ENCODE measurements around the gene HDAC10.

The HDAC10 gene

DNA sequence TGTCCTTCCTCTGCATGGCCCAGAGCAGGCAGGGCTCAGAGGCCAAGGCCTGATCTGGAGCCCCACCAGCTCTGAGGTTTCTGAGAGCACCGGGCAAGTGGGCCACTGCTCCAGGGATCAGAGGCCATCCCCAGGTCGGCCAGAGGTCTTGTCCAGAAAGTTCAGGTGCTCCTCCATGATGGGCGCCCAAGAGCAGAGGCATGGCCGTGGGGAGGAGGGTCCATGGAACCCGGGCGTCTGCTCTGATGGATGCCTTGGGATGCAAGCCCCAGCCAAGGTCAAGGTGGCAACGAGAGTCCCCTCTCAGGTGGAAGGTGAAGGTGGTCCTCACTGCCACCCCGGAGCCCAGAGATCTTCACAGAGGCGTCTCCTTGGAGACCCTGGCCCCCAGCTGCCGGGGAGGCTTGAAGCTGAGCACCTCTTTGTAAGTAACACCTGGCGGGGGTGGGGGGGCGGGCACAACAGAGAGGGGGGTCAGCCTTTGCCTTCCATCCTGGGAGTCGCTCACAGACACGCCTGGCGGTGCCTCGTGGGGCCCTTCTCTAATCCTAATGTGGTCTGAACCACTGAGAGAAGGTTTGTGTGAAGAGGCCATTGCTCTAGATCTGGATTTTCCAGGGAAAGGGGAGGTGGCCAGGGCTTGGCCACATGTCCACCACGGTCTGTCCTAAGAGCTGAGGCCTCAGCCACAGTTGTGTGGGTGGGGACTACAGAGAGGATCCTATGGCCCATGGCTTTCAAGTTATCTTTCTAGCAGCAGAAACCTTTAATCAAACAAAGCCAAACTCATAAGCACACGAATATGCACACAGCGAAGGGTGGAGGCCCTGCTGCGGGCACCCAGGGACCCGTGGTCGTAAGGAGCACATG is 2.2 kb upstream of the HDAC10 start:
- no peak for DNase-seq

DNA sequence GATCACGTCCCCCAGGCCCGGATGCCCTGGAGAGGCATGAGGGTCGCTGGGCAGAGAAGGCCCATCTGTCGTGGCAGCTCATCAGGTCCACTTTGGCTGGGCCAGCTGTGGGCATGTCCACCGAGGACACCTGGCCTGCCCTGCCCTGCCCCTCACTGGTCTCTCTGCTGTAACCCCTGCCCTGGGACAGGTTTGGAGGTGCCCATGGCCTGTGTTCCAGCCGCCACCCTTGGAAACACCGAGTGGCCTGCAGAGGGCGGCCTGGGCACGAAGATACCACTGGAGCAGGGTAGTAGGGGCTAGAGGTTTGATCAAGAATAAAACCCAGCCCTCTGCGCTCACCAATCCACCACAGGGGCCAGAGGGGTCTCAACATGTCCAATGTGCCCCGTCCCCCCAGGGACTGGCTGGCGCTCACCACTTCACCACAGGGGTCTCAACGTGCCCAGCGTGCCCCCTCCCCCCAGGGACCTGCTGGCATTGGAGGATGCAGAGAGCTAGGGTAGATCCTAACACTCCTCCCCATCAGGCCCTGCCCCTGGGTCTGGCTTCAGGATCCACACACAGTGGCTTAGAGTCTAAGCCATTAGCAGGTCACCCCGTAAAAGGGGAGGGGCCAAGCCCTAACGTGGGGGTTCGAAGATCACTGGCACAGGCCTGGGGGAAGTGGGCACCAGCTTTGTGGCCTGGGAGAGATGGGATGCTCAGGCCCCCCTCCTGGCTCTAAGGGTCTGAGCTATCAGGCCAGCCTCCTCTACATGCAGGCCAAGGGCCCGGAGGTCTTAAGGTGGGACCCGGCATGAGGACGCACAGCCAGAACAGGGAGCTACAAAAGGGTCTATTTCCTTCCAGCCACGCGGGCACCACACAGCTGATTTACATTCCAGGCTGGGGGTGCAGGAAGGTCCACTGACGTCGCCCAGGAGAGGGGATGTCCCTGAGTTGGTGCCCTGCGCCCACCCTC is 1.3 kb upstream of the HDAC10 start:
- peak; percentile 74 to 76 for DNase-seq

DNA sequence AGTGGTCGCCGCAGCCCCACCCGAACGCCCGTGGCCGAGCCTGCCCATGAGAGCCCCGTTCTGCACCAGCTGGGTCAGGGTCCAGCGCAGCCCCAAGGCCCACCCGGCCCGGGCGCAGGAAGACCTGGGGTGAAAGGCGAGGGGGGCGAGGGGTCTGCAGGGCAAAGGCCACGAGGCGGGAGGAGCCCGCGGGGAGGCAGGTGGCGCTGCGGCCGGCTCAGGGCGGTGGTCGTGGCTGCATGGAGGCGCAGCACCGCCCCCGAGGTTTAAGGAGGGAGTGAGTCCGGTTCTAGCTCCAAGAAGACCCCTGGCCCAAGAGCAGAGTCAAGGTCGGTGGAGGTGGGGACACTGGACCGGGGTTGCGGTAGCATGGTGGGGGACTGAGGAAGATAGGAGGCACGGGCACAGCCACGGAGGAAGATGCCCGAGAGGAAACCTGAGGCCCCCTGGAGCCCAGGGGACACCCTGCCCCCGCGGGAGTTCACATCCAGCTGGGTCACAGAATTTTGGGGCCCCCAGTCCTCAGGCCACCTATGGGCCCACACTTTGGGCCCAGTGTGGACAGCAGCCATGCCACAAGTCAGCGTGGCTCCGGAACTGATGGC is 514 bp upstream of the HDAC10 start:
- no peak for DNase-seq

DNA sequence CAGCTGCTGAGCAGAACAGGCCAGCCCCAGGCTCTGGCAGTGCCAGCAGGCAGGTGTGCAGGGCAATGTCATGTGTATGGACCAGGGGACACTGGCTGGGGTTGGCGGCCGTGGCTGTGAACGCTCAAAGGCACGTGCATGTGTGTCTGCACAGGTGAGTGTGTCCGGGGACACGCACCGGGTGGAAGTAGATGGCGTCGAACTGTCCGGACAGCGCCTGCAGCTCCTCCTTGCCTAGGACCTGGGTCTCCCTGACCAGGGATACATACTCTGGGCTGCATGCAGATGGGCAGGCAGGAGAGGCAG is 863 bp downstream of the HDAC10 start:
- DNase-seq: no peak

DNA sequence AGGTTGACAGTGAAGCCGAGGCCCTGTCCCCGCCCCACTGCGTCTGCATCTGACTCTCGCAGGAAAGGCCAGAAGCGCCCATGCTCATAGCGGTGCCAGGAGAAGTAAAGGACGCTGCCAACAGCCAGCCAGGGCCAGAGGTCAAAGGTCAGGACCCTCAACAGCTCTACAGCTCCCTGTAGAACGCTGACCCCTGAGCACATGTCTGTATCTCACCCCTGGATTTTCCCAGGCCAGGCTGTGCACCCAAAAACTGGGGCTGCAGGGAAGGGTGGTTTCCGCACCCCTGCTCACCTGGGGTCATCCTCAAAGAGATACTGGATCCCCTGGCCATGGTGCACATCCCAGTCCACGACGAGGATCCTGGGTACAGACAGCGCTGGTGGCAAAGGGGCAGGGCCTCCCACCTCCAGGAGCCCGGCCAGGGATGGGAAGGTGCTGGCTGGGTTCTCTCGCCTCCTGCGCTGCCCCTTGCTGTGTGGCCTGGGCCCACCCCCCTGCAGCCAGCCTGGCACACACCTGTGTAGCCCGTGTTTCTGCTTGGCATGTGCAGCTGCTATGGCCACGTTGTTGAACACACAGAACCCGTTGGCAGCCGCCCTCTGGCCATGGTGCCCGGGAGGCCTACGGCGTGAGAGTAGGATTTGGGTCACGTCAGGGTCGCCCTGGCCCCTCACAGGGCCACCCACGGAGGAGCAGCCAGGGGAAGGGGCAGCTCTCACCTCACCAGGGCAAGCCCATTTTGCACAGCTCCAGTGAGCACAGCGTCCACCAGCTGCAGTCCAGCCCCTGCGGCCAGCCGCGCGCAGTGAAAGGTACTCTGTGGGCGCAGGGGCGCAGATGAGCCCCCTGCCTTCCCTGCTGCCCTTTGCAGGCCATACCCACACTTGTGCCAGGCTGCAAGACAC is 1.5 kb downstream of the HDAC10 start:
- no peak for DNase-seq

DNA sequence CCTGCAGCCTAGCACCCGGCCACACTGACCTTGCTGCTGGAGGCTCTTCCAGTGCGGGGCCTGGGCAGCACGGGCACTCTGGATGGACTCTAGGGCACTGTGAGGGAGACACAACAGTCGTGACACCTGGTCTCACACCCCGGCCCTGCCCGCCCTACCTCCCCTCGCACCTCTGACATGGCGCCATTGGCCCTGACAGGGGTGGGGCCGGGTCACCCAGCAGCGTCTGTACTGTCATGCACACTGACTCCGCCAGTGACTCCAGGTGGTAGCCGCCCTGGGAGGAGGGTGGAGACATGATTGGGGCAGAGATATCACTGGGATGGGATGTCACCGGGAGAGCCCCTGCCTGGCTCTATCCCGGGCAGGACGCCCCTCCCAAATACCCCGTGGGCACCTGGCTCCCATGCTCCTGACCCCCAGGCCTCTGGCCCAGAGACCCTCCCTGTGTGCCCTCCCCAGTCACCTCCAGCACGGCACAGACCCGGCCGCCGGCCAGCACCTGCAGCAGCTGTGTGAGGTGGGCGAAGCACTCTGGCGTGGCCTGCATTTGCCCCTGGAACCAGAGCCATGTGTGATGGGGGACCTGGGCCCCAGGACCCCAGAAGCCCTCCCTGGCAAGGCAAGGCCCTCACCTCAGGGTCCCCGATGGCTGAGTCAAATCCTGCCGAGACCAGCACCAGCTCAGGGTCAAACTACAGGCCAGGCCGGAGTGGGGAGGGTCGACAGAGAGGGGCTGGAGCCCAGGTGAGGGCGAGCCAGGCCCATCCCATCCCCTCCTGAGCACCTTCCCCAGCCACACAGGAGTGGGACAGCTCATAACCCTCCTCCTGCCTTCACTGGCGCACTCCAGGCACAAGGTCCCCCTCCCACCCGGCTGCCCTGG is 2.6 kb downstream of the HDAC10 start:
- no peak for DNase-seq

DNA sequence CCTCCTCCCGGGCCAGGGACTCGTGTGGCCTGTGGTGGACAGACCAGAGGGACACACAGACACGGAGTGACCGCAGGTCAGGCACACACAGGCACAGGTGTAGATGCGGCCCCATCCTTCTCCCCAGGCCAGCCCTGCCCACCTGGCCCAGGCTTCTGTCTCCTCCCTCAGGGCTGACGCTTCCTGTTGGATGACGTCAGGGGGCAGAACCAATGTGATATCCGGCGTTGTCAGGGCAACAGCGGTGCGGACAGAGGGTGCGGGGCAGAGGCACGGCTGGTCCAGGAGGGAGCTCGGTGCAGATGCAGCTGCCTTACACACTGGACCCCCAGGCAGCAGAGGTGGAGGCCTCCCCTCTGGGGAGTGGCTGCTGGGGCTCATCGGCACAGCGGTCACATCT is 3.3 kb downstream of the HDAC10 start:
- DNase-seq: peak; percentile 78 to 81

DNA sequence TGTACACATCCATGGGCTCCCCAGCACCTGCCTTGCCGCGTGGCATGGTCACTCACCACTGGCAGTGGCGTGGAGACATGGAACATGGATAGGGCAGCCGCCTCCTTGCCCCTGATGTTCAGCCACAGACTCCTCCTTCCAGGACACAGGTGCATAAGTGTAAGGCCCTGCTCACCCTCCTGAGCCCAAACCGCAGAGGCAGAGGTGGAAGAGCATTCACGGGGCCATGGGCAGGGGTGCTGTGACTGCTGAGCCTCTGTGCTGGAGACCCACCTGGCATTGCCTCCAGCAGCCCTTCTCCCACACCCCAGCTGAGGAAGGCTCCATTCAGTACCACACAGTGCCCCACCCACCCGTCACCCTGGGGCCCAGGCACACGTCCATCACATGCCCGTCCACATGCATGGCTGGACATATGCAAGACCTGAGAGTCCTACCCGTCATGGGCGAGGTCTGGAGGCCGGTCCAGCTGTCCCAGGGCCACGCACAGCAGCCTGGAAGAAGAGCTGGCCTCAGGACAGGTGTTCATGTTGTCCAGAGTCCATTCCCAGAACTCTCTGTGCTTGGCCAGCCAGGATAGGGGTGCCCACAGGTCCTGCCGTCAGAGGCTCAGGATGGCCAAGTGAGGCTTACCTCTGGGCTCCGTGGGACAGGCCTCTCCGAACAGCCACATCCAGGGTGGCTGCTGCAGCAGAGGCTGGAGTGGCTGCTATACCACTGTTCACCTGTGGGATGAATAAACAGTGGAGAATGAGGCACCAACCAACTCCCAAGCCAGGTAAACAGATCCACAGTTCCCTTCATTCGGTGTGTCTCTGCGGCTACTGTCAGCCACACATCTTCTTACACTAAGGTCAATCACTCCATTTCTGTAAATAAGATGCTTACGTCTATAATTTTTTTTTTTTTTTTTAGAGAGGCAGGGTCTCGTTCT is 4.6 kb downstream of the HDAC10 start:
- DNase-seq: no peak

DNA sequence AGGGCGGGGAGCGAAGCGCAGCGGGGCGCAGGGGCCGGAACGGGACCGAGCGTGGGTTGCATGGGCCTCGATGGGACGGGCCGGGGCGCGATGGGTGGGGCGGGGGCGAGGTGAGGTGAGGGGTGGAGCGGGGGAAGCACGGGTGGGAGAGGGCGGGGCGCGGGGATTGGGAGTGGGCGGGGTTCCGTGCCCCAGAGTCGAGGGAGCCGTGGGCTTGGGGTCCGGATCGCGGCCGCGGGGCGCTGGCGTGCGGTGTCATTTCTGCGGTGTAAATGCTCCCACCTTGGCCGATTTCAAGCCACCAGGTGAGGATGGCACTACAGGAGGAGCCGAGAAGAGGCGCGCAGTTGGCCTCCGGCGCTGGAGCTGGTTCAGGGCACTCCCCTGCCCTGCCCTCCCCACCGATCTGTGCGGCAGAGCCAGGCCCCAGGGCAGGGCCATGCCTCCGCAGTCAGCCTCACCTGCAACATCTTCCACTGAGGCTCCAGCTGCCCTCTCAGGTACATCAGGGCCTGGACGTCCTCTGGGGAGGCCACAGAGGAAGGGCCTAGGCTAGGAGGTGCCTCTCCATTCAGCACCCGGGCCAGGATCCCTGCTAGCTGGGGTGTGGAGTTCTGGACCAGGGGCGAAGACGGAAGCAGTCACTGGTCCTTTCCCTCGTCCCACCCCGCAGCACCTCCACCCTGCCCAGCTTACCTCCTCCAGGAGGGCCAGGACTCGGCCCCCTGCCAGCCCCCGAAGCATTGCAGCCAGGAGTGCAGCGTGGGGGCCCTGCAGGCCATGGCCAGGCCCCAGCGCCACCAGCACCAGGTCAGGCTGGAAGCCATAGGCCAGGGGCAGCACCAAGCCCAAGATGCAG is 5.6 kb downstream of the HDAC10 start:
- no peak for DNase-seq

DNA sequence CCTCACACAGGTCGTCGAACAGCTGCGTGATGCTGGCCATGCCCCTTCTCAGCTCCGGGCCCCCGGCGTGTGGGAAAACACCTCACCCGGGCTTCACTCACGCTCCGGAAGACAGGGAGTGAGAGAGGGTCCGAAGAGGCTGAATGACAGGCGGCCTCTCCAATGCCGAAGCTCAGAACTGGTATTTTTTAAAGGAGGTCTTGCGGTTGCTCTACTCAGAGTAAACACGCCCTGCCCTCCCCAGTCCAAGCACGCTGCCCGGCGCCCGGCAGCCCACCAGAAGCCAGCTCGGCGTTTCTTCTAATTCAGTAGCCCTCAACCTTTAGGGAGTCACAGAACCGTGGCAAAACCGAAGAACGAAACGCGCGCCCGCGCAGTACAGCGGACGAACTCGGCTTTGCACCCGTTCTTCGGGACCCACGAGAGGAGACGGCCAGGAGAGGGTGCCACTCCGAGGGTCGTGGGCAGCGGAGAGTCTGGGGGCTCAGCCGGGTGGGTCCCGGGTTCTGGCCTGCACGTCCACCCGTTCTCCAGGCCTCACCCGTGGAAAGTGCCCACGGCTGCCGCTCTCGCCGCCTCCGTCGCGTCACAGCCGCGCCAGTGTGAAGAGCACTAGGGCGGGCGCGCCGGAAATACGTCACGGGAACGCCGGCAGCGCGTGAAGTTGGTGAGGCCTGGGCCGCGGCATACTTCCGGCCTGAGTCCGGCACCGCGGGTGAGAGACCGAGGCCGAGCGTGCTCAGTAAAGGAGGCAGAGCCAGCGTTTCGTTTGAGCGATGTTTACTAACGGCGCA is 6.4 kb downstream of the HDAC10 start, which contains the start of gene TUBGCP6:
Gene TUBGCP6, minus strand, starts transcription at position 604 of the 794 bp plus-strand sequence. Its CDS starts 564 bp downstream, at position 40.
- DNase-seq: peak; percentile 90 to 91

DNA sequence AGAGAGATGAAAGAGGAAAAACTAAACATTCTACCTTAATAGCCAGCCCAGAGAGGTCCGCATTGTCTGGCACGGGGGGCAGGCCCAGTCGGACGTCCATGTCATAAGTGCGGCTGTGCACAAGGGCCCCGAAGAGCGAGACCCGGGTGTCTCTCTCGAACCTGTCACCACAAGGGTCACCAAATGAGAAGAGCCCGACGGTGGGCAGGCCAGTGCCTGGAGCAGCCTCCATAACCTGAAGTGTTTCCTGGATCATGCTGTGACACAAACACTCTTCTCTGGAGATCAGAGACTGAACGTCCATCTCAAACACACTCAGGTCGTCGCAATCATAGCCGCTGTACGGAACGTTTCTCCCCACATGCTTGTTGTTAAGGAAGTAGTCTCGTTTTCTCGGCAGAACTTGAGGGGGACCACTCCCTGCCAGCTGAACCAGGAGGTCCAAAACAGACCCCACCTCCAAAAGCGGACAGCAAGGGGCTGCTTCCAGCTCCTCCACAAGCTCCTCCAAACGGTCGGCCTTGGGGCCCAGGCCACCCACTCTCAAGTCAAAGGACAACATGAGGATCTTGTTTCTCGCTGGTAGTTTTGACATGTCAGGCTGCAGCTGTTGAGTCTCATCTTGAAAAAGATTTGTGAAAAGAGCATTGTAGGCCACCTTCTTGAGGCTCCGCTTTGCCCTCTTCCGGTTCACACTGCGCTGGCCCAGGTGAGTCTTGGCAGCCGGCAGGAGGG is 7.2 kb downstream of the HDAC10 start:
- DNase-seq: no peak

DNA sequence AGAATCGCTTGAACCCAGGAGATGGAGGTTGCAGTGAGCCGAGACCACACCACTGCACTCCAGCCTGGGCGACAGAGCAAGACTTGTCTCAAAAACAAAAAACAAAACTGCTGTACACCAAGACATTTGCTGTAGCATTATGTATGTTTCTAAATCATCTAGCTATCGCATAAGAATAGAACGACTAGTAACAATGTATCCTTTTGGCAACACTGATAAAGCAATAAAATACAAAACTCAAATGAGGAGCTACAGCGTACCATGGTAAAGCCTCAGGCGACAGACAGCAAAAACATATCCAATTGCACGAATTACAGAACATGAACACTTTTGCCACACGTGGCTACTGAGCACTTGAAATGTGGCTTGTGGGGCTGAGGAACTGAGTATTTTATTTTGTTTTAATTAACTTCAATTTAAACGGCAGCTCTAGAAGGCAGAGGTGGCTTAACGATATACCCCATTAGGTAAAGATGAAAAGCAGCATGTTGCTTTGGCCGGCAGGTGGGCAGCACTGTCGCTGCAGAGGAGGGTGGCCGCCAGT is 8.6 kb downstream of the HDAC10 start:
- DNase-seq: no peak

DNA sequence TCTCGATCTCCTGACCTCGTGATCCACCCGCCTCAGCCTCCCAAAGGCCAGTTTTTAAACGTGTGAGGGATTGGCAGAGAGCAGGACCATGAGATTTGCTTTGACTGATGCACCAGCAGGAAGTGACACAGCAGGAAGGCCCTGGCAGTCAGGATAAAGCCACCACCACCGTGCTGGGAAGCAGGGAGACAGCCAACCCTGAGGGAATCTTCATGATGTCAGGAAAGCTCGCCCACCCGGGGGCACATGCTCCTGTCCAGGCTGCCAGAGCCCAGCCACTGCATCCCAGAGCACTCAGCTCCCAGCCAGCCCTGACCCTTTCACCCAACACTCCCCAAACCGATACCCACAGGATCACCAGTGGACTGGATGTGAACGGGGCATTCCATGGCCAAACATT is 12.3 kb downstream of the HDAC10 start:
- no peak for DNase-seq

DNA sequence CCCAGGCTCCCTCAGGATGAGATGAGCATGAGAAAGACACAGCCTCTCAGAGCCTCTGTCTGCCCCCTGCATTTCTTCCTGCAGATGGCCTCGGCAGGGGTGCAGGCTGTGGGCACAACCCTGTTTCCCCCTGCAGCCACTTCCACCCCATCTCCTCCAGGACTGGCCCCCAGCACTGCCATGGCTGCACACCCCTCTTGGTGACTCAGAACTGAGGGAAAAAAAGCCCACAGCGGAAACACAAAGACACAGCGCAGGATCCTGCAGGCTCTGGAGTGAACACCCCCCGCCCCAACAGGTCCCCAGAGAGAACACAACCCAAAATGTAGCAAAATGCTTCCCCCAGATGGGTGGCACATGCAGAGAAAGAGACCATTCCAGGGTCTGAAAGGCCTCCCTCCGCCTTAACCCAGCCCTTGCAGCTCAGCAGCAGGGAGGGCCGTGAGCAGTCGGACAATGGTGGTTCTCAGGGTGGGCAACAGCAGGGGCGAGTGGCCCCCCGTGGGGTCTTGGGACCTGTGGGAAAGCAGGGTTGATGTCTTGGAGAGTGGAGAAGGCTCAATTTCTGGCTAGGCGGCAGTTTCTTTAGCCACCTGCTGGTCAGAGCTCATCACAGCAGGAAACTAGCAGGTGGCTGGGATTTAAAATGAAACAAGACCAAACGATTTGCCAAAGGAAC is 14.2 kb downstream of the HDAC10 start:
- no peak for DNase-seq

DNA sequence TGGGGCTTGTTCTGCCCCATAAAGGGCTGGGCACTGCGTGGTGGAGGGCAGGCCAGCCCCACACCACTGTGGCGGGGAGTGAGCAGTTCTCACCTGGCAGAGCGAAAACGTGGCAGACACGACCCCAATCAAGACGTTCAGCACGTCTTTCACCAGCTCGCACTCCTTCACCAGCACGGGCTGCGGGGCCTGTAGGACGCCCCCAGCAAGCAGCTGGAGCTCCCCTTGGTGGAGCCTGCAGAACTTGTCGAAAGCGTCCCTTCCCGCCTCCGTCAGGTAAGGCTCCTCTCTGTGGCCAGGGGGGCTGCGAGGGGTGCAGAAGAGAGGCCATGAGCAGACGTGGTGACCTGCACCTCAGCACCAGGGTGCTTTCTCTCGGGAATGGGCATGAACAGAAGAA is 17.8 kb downstream of the HDAC10 start:
- no peak for DNase-seq

DNA sequence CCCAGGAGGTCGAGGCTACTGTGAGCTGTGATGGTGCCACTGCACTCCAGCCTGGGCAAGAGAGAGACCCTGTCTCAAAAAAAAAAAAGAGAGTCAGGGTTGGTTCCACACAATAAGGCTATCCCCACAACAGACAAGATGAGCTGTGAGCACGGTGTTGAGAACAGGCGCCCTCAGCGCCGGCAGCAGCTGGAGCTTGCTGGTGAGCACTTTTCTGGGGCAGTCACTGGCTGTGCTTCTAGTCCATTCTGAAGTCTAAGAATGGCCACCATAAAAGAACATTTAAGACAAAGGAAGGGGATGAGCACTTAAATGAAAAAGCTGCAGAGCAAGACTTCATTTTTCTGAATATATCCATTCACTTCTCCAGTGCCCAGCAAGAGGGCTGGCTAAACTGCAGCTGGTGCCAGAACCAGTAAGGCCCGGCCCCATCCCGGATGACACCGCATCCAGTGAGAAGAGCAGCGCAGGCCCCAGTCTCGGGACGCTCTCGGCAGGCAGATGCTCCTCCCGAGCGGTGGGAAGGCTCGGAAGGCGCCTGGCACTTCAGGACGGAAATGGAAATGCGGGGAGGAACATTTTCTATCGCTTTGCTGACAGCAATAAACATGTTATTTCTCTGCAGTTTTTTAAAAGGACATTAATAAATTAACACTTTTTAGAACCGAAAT is 18.4 kb downstream of the HDAC10 start:
- DNase-seq: no peak

All from CD4-positive, alpha-beta T cell treated with Interleukin-4 for 1 hour (primary cell).